Spleen (tissue), 11 donors: ENCODE measurements around the gene CHEK1. TPM values are rescaled to one million over a fixed set of nuclear protein-coding genes. Genes with fewer than 3 reads are reported as not detected.

Experiments
- DNase-seq: peaks from one replicate; pipeline ENCODE4 v3.0.0-alpha.2; 2020
- H3K27ac ChIP-seq, 8 donors: fragments of 200-600 bp; sonication (generic) in 7 of 8; 1 replicate in 4 of 8; 2 replicates in 4 of 8; pipeline versions ENCODE4 v1.5.0 to v1.8.0; 2016 to 2021; ENCODE audit warnings: inconsistent platforms in 4 of 8, mild to moderate bottlenecking in 4 of 8, moderate library complexity in 1 of 8
- H3K27me3 ChIP-seq, 7 donors: fragments of 200-600 bp; sonication (generic) in 6 of 7; replicated peaks in 1 of 7; 1 replicate in 4 of 7; 2 replicates in 3 of 7; pipeline versions ENCODE4 v1.5.0 to v1.8.0; 2016 to 2021; ENCODE audit warnings: inconsistent platforms in 3 of 7, mild to moderate bottlenecking in 1 of 7
- H3K36me3 ChIP-seq, 6 donors: fragments of 200-600 bp; sonication (generic) in 5 of 6; 1 replicate in 4 of 6; 2 replicates in 2 of 6; pipeline versions ENCODE4 v1.5.0 to v1.8.0; 2016 to 2021; ENCODE audit warnings: inconsistent platforms in 2 of 6
- H3K4me1 ChIP-seq, 6 donors: fragments of 200-600 bp; sonication (generic) in 5 of 6; 1 replicate in 3 of 6; 2 replicates in 3 of 6; pipeline versions ENCODE4 v1.5.0 to v1.8.0; 2016 to 2021; ENCODE audit warnings: inconsistent platforms in 3 of 6
- H3K4me3 ChIP-seq, 8 donors: fragments of 200-600 bp; sonication (generic) in 7 of 8; 1 replicate in 4 of 8; 2 replicates in 4 of 8; pipeline versions ENCODE4 v1.5.0 to v1.8.0; 2016 to 2021; ENCODE audit warnings: inconsistent platforms in 4 of 8, mild to moderate bottlenecking in 4 of 8, moderate library complexity in 2 of 8
- H3K9me3 ChIP-seq, 8 donors: fragments of 200-600 bp; sonication (generic) in 7 of 8; 1 replicate in 4 of 8; 2 replicates in 4 of 8; pipeline versions ENCODE4 v1.5.0 to v1.8.0; 2016 to 2021; ENCODE audit warnings: inconsistent platforms in 4 of 8
- CTCF ChIP-seq, 11 experiments: fragments of 200-600 bp in 7 of 11; fragments of 450-650 bp in 4 of 11; sonication (generic) in 4 of 11; IDR thresholded peaks in 8 of 11; conservative IDR thresholded peaks in 3 of 11; 1 replicate in 7 of 11; 2 replicates in 4 of 11; pipeline versions ENCODE4 v1.4.0 to v1.8.0; 2016 to 2021; ENCODE audit warnings: antibody characterized with exemption in 11 of 11, inconsistent platforms in 4 of 11, mild to moderate bottlenecking in 1 of 11
- POLR2A ChIP-seq, 3 donors: fragments of 450-650 bp; IDR thresholded peaks; one replicate each; pipeline ENCODE4 v1.5.1; 2017; ENCODE audit warnings: antibody characterized with exemption in 3 of 3, mild to moderate bottlenecking in 1 of 3
- POLR2AphosphoS5 ChIP-seq, 3 donors: sonication (generic); formaldehyde crosslinking; IDR thresholded peaks; one replicate each; pipeline ENCODE4 v1.5.1; 2017; ENCODE audit warnings: antibody characterized with exemption in 3 of 3
- WGBS, 5 donors: extraction: QIAGEN DNeasy Blood & Tissue Kit in 3 of 5; methylation state at CpG; one replicate each; pipeline versions ENCODE4 v1.1.5 to v1.1.7; 2013 to 2018; 5-methylcytosine and 5-hydroxymethylcytosine counted together
- intact Hi-C: fragments of 100-400 bp; cut with DNase I; formaldehyde crosslinking; loops from one replicate; pipeline ENCODE4 v1.15.0; 2023; ENCODE audit warnings: low total_unique reads
- polyA plus RNA-seq, 3 donors: library from polyadenylated mRNA; stranded (reverse); fragments of 200-250 nt; gene quantifications; one replicate each; pipeline ENCODE4 v1.2.1, GENCODE V29; 2013
- total RNA-seq, 7 donors: library from RNA; depleted of rRNA in 3 of 7; stranded (reverse); fragments of >200 nt in 3 of 7; fragmentation: NEBNext Ultra II Directional in 4 of 7; extraction: Animal tissue kit (Norgen Biotek cat#: 25700) in 4 of 7; gene quantifications; one replicate each; pipeline versions ENCODE4 v1.1.0 to v1.2.1, GENCODE V29; 2016 to 2021
- donor health status: healthy with polysubstance abuse.
- donor health status: DM: no; HTN: no; CAD: no; lungs with moderate emphysema.
- donor health status: DM: no; HTN: no; CAD: no.
- donor health status: Bipolar disorder and iron deficiency.
- donor health status: healthy.
- donor health status: DM: no; HTN: no; CAD: no.
- donor health status: DM: yes; HTN: yes; CAD: no.

The CHEK1 gene
- total and polyA plus RNA-seq, 10 donors: 1.6 to 10.3 (median 6.1) TPM

DNA sequence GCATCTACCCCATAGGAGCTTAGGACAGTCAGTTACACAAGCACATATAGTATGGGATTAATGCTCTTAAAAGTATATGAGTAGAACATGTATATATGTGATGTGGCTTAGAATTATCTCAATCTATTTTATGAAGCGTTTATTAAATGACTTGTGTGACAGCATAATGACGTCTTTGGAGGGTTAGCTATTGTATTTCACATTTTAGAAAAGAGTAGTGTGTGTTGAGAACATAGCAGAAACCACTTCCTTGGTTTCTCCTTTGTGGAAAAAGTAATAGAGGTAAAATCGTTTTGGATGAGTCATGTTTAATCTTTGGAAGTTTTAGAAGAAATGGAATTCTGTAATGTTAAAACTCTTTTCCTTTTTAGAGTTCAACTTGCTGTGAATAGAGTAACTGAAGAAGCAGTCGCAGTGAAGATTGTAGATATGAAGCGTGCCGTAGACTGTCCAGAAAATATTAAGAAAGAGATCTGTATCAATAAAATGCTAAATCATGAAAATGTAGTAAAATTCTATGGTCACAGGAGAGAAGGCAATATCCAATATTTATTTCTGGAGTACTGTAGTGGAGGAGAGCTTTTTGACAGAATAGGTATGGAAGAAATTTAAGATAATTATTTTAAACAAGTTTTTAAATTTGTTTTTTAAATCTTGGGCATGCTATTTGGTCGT, 2.4 kb downstream of the CHEK1 start:
- 70 to 78% (median 74%) methylated on average over 7 of the region's 7 CpGs for WGBS, 5 donors
- Histone ChIP-seq H3K36me3 (peaks cover 0 to 14% (median 0%) of the 10 kb centered on the region in 6 donors), H3K4me3 (peak overlapping the region in 1 of 8 donors; percentile 88), H3K4me1 (peaks cover 10 to 26% (median 19%) of the 10 kb centered on the region in 6 donors), H3K9me3 (no peaks in the 10 kb centered on the region), H3K27me3 (no peaks in the 10 kb centered on the region), H3K27ac (no peak overlapping the region)
- TF ChIP-seq POLR2AphosphoS5 (IDR thresholded peaks at IDR 0.05): no peak
- no peak for TF ChIP-seq POLR2A (IDR thresholded peaks at IDR 0.05)
- TF ChIP-seq CTCF (IDR thresholded peaks at IDR 0.05 in 8 of 11, conservative IDR thresholded peaks at IDR 0.05 in 3 of 11): no peak
- intact Hi-C loops: loop anchor here (10.0 kb wide), 1 partner anchor 247 kb away; no protein-coding TSS in a partner anchor
- no peak for DNase-seq

DNA sequence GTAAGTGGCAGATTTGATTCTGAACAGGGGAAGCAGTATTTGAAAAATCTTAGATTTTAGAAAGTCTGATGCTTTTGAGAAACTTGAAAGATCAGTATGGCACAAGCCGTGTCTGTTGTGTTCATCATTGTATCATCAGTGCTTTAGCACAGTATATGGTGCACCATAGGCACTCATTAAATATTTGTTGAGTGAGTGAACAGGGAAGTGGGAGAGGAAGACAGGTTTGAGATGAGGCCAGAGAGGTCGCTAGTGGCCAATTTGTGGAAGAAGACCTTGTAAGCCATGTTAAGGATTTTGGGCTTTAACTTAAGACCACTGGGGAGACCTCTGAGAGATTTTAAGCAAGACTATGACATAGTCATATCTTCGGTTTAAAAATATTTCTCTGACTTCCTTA, 12.9 kb downstream of the CHEK1 start:
- H3K36me3 ChIP-seq: peaks cover 0 to 33% (median 0%) of the 10 kb centered on the region in 6 donors
- no peaks in the 10 kb centered on the region for H3K4me1 ChIP-seq
- intact Hi-C loops: no loop called here
- DNase-seq: no peak
- no peaks in the 10 kb centered on the region for H3K27me3 ChIP-seq
- no peak for TF ChIP-seq POLR2A (IDR thresholded peaks at IDR 0.05)
- TF ChIP-seq POLR2AphosphoS5 (IDR thresholded peaks at IDR 0.05): no peak
- TF ChIP-seq CTCF (IDR thresholded peaks at IDR 0.05 in 8 of 11, conservative IDR thresholded peaks at IDR 0.05 in 3 of 11): no peak
- no peaks in the 10 kb centered on the region for H3K9me3 ChIP-seq
- no peak overlapping the region for H3K4me3 ChIP-seq
- 72 to 87% (median 80%) methylated on average over 3 of the region's 3 CpGs for WGBS, 5 donors
- no peak overlapping the region for H3K27ac ChIP-seq

DNA sequence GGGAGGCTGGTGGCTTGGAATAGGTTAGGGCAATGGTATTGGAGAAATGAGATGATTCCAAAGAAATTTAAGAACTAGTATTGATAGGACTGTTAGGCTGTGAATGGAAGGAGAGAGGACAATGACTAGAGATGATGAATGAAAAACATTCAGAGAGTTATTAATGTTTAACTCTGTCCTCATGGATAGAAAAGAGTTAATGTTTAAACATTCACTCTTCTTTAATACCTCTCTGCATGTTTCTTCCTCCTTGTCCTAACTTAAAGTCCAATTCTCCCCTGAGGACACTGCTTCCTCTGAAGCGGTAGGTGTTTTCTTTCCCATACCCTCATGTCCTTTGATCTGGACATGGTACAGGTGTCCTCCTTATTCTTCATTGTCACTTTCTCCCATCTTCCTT, 13.4 kb downstream of the CHEK1 start:
- Histone ChIP-seq H3K27ac (no peak overlapping the region), H3K36me3 (peaks cover 0 to 30% (median 0%) of the 10 kb centered on the region in 6 donors), H3K4me1 (no peaks in the 10 kb centered on the region), H3K9me3 (no peaks in the 10 kb centered on the region), H3K27me3 (no peaks in the 10 kb centered on the region), H3K4me3 (no peak overlapping the region)
- TF ChIP-seq CTCF (IDR thresholded peaks at IDR 0.05 in 8 of 11, conservative IDR thresholded peaks at IDR 0.05 in 3 of 11): no peak
- intact Hi-C loops: no loop called here
- no peak for DNase-seq
- 93 to 98% (median 96%) methylated on average over 1 of the region's 1 CpG for WGBS, 5 donors

DNA sequence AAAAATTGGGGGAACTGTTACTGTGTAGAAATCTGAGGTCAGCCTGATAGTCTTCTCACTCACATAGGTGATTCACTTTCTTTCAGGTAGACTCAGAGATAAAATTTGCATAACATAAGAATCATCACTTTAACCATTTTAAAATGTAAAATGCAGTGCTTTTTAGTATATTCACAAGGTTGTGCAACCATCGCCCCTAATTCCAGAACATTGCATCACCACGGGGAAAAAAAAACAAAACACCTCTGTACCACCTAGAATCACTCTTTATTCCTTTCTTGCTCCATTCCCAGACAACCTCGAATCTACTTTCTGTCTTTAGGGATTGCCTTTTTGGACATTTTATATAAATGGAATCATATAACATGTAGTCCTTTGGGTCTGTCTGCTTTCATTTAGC, 20.9 kb downstream of the CHEK1 start:
- H3K4me3 ChIP-seq: no peak overlapping the region
- TF ChIP-seq POLR2A (IDR thresholded peaks at IDR 0.05): no peak
- no peak for TF ChIP-seq POLR2AphosphoS5 (IDR thresholded peaks at IDR 0.05)
- TF ChIP-seq CTCF (IDR thresholded peaks at IDR 0.05 in 8 of 11, conservative IDR thresholded peaks at IDR 0.05 in 3 of 11): no peak
- H3K4me1 ChIP-seq: no peaks in the 10 kb centered on the region
- no peaks in the 10 kb centered on the region for H3K9me3 ChIP-seq
- no peaks in the 10 kb centered on the region for H3K27me3 ChIP-seq
- 93 to 96% (median 95%) methylated on average over 3 of the region's 3 CpGs for WGBS, 5 donors
- H3K27ac ChIP-seq: no peak overlapping the region
- H3K36me3 ChIP-seq: peaks cover 0 to 14% (median 0%) of the 10 kb centered on the region in 6 donors
- intact Hi-C loops: no loop called here
- DNase-seq: no peak
